Inflammatory macrophage treated with lipopolysaccharide for 4 hours (primary cell): ENCODE results near the gene TCF7.

Experiments
- DNase-seq: peaks from one replicate; pipeline ENCODE4 v3.0.0-alpha.2; 2020

Gene TCF7

GRCh38 chr5:134114886-134115805 is 665 bp downstream of the TCF7 start:
- no peak for DNase-seq

- no peak for DNase-seq
Measured at GRCh38 chr5:134115806-134116175, 1.3 kb downstream of the TCF7 start.

GRCh38 chr5:134116286-134116685 is 1.8 kb downstream of the TCF7 start:
- no peak for DNase-seq

GRCh38 chr5:134116789-134117761 is 2.6 kb downstream of the TCF7 start:
- no peak for DNase-seq

- DNase-seq: no peak
Measured at GRCh38 chr5:134118212-134118835, 3.8 kb downstream of the TCF7 start.

- no peak for DNase-seq
Measured at GRCh38 chr5:134119720-134120119, 5.2 kb downstream of the TCF7 start.

GRCh38 chr5:134120386-134121138 is 6.1 kb downstream of the TCF7 start:
- DNase-seq: no peak

GRCh38 chr5:134122530-134122929 is 8.0 kb downstream of the TCF7 start:
- DNase-seq: no peak

- no peak for DNase-seq
Measured at GRCh38 chr5:134123360-134123759, 8.9 kb downstream of the TCF7 start.

- DNase-seq: no peak
Measured at GRCh38 chr5:134124289-134125038, 10.0 kb downstream of the TCF7 start.

- DNase-seq: no peak
Measured at GRCh38 chr5:134125039-134126015, 10.8 kb downstream of the TCF7 start.

- DNase-seq: peak; percentile 37
Measured at GRCh38 chr5:134127376-134127861, 12.9 kb downstream of the TCF7 start.

- no peak for DNase-seq
Measured at GRCh38 chr5:134127988-134128647, 13.6 kb downstream of the TCF7 start.

GRCh38 chr5:134128648-134128995 is 14.1 kb downstream of the TCF7 start:
- DNase-seq: no peak

GRCh38 chr5:134129411-134130238 is 15.1 kb downstream of the TCF7 start:
- DNase-seq: no peak

GRCh38 chr5:134130239-134130945 is 15.9 kb downstream of the TCF7 start:
- DNase-seq: no peak

- DNase-seq: no peak
Measured at GRCh38 chr5:134131165-134131564, 16.7 kb downstream of the TCF7 start.
